HG02885 (cell line): ENCODE measurements around the gene KRT77.

Experiments used
- ATAC-seq: cut with Tn5 transposase; IDR thresholded peaks from one replicate; pipeline ENCODE4 v1.9.1; 2021; ENCODE audit warnings: mild to moderate bottlenecking; ENCODE audit not compliant: unreplicated experiment, poor library complexity

The KRT77 gene

GRCh38 chr12:52660934-52661499 lies 42.3 kb downstream of the KRT77 start:
- no peak for ATAC-seq

DNA sequence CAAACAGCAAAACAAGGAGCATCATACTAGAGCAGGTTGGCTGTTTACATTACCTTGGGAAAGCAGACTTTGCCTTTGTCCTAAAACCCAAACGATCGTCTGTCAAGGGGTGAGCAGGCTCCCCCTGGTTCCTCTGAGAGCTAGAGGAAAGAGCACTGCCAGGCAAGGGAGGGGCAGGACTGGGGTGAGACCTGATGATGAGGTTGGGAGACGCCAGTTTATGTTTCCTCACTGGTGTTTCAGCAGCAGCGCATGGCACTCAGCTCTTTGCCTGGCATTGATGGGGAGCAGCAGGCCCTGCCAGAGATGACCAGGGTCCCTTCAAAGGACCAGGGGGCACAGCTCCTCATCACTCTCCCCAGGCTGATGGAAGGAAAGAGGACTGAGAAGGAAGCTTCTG lies 43.4 kb downstream of the KRT77 start:
- no peak for ATAC-seq

GRCh38 chr12:52659395-52659794 lies 43.9 kb downstream of the KRT77 start:
- ATAC-seq = no peak

DNA sequence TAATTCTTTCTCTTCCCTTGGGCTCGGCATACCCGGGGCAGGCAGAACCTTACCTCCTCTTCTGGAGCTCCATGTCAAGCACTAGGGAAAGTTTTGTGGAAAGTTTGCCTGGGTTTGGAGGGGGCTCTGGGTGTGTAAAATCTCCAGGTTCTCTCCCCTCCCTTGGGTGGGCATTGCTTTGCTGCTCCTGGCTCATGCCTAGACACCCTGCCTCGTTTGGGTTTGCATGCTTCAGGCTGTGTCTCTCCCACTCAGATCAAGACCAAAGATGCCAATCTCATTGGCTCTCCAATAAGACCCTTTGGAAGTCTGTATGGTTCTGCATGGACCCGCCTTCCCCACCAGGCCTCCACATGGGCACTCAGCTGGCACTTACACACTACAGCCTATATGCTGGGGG lies 45.1 kb downstream of the KRT77 start:
- no peak for ATAC-seq

GRCh38 chr12:52657250-52657902 lies 45.9 kb downstream of the KRT77 start:
- ATAC-seq = no peak

- ATAC-seq = no peak
Observed at GRCh38 chr12:52656616-52657015, 46.7 kb downstream of the KRT77 start.

DNA sequence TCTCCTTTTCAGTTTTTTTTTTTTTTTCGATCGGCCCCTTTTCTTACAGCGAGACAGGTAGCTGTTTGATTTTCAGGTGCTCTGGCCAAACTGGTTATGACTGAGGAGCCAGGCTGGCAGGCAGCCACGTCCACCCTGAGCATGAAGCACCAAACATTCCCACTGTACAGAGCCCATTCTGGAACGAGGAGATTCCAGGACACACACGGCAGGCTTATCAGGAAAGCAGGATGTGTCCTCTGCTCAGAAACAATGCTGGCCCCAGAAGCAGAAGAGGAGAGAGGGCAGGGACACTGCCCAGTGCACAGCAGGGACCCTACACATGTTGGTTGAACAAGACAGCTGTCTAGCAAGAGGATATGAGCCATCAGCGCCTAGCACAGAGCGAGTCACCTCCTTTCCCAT lies 47.6 kb downstream of the KRT77 start:
- ATAC-seq = no peak

DNA sequence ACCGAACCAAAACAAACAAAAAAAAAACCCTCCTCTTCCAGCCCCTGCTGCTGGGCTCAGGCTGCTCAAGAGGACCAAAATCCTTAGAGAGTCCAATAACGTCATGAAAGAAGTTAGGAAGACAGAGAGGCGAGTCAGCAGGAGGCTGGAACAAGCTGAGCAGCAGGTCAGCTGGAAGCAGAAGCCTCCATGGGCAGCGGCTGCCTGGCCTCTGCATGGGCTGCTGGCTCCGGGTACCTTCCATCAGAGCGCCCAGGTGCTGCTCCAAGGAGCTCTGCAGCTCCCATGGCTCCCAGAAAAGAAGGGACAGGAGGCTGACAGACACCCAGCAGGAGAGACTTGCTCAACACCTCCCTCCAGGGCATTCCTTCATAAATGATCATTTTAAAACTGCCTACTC lies 48.1 kb downstream of the KRT77 start:
- ATAC-seq = no peak

GRCh38 chr12:52651726-52652261 lies 51.5 kb downstream of the KRT77 start, which contains the start of gene KRT2:
Gene KRT2 (minus strand): TSS chr12:52652211. CDS start chr12:52652142, 69 bp downstream.
- no peak for ATAC-seq

GRCh38 chr12:52650520-52651081 lies 52.7 kb downstream of the KRT77 start:
- no peak for ATAC-seq

GRCh38 chr12:52649066-52649465 lies 54.3 kb downstream of the KRT77 start:
- ATAC-seq = no peak

GRCh38 chr12:52648012-52648550 lies 55.2 kb downstream of the KRT77 start:
- ATAC-seq = no peak

DNA sequence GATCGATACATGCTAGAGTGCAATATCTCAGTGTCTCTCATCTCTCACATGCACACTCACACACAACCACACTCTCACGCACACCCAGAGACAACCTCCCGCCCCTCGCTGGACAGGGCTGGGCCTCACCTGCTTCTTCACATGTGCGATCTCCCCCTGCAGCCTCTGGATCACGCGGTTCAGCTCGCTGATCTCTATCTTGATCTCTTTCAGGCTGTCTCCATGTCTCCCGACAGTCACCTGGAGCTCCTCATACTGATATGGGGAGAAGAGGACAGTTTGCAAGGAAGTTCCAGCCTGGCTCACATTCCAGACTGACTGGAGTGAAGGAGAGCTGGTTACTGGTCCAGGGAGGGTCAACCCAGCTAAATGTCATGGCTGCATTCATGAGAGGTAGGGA lies 55.7 kb downstream of the KRT77 start:
- ATAC-seq = no peak

GRCh38 chr12:52646613-52647012 lies 56.7 kb downstream of the KRT77 start:
- no peak for ATAC-seq

DNA sequence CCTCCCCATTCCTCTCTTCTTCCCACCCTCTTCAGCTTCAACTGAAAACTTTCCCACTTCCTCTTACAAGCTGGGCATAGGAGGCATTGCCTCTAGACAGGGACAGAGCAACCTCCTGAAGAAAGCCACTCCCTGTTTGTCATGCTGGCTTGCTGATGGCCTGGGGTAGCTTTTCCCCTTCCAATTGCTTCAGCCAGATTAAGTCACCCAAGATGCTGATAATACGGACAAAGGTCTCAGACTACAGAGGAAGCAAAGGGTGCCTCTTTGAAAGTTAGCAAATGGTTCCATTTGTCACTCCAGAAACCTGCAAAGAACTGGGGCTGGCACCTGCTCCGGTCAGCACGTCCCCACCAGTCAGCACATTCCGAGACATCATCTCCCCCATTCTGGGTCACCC lies 57.3 kb downstream of the KRT77 start:
- no peak for ATAC-seq

GRCh38 chr12:52645120-52645761 lies 58.1 kb downstream of the KRT77 start:
- no peak for ATAC-seq

GRCh38 chr12:52644078-52644415 lies 59.3 kb downstream of the KRT77 start:
- ATAC-seq = no peak

- no peak for ATAC-seq
Observed at GRCh38 chr12:52643233-52644077, 59.9 kb downstream of the KRT77 start.

- no peak for ATAC-seq
Observed at GRCh38 chr12:52641468-52641867, 61.9 kb downstream of the KRT77 start.
